T-helper 2 cell treated with Interferon-gamma antibody and Interleukin-4, amounts not matched to agents 100 ng/mL and 5 ng/mL, for 36 hours (primary cell): ENCODE data around the gene YIPF5. TPM values are rescaled to one million over a fixed set of nuclear protein-coding genes. Genes with fewer than 3 reads are reported as not detected.

Experiments used
- intact Hi-C: fragments of 100-400 bp; cut with micrococcal nuclease; formaldehyde crosslinking; loops from one replicate; pipeline ENCODE4 v1.15.1; 2023
- total RNA-seq: library from RNA; stranded (reverse); gene quantifications from 2 replicates; pipeline ENCODE4 v1.2.3, GENCODE V29; 2022

Gene YIPF5
- total RNA-seq, 1 donor from 2014 or later, result 41.5 TPM

- intact Hi-C loops, result no loop called here
These were observed 39.2 kb downstream of the YIPF5 start for GRCh38 chr5:144131261-144131660.

- intact Hi-C loops, result no loop called here
These were observed 40.2 kb downstream of the YIPF5 start for GRCh38 chr5:144130306-144130705.

GRCh38 chr5:144128844-144129243 is 41.6 kb downstream of the YIPF5 start:
- intact Hi-C loops, result no loop called here

- intact Hi-C loops, result no loop called here
These were observed 43.8 kb downstream of the YIPF5 start for GRCh38 chr5:144126707-144127106.

GRCh38 chr5:144125163-144125726 is 45.2 kb downstream of the YIPF5 start:
- intact Hi-C loops, result no loop called here

GRCh38 chr5:144122641-144123040 is 47.8 kb downstream of the YIPF5 start:
- intact Hi-C loops, result no loop called here

GRCh38 chr5:144122081-144122480 is 48.4 kb downstream of the YIPF5 start:
- intact Hi-C loops, result no loop called here

- intact Hi-C loops, result no loop called here
These were observed 48.9 kb downstream of the YIPF5 start for GRCh38 chr5:144121577-144121976.

GRCh38 chr5:144120661-144121180 is 49.7 kb downstream of the YIPF5 start:
- intact Hi-C loops, result no loop called here

- intact Hi-C loops, result no loop called here
These were observed 53.0 kb downstream of the YIPF5 start for GRCh38 chr5:144117412-144117811.

- intact Hi-C loops, result no loop called here
These were observed 55.9 kb downstream of the YIPF5 start for GRCh38 chr5:144114571-144114970.

Other genes starting within 250 kb of the YIPF5 start
- not detected in 2 replicates for gene KCTD16, start 214 bp upstream of the YIPF5 start, total RNA-seq